NCI-H748 treated with DMSO at 0.1 percent for 48 hours (cell line): ENCODE results near the gene PPP1R8.
A peak's percentile ranks its signal among the peaks of the same experiment; 100 is the strongest.
"Not testable (repeated sequence)": the region's sequence is repeated elsewhere in the genome, so short reads cannot be mapped to it uniquely, and the experiment has no call there.

Source experiments
- DNase-seq: peaks from one replicate; lab custom pipeline; 2025; lab: John Stamatoyannopoulos, UW

PPP1R8 gene

GRCh38 chr1:27832762-27833161 is 2.2 kb downstream of the PPP1R8 start:
- no peak for DNase-seq

GRCh38 chr1:27833470-27833869 is 2.9 kb downstream of the PPP1R8 start:
- no peak for DNase-seq

- no peak for DNase-seq
These were observed 4.5 kb downstream of the PPP1R8 start for GRCh38 chr1:27835046-27835445.

GRCh38 chr1:27835501-27835900 is 4.9 kb downstream of the PPP1R8 start:
- DNase-seq = no peak

- no peak for DNase-seq
These were observed 19.4 kb downstream of the PPP1R8 start for GRCh38 chr1:27849951-27850350.

- DNase-seq = no peak
These were observed 24.5 kb downstream of the PPP1R8 start for GRCh38 chr1:27855085-27855484.

GRCh38 chr1:27856561-27857343 is 26.2 kb downstream of the PPP1R8 start:
- no peak for DNase-seq

- not testable (repeated sequence) for DNase-seq
These were observed 27.0 kb downstream of the PPP1R8 start for GRCh38 chr1:27857552-27857951.

- DNase-seq = peak; percentile 10
These were observed 27.7 kb downstream of the PPP1R8 start for GRCh38 chr1:27858072-27858948.

- DNase-seq = no peak
These were observed 28.5 kb downstream of the PPP1R8 start for GRCh38 chr1:27858949-27859576.

- DNase-seq = no peak
These were observed 30.9 kb downstream of the PPP1R8 start for GRCh38 chr1:27861436-27861835.

GRCh38 chr1:27862004-27862403 is 31.4 kb downstream of the PPP1R8 start:
- DNase-seq = no peak

GRCh38 chr1:27862671-27863537 is 32.3 kb downstream of the PPP1R8 start:
- DNase-seq = no peak

- DNase-seq = no peak
These were observed 32.9 kb downstream of the PPP1R8 start for GRCh38 chr1:27863538-27863915.

GRCh38 chr1:27864264-27864895 is 33.8 kb downstream of the PPP1R8 start:
- no peak for DNase-seq

- no peak for DNase-seq
These were observed 35.2 kb downstream of the PPP1R8 start for GRCh38 chr1:27865821-27866220.

GRCh38 chr1:27868556-27868931 is 38.0 kb downstream of the PPP1R8 start:
- no peak for DNase-seq

GRCh38 chr1:27868932-27869718 is 38.5 kb downstream of the PPP1R8 start:
- no peak for DNase-seq

GRCh38 chr1:27869719-27870085 is 39.1 kb downstream of the PPP1R8 start:
- DNase-seq = no peak

GRCh38 chr1:27871076-27871475 is 40.5 kb downstream of the PPP1R8 start:
- DNase-seq = not testable (repeated sequence)
